Eye (tissue), 1 donor: ENCODE data around the gene L1TD1.
A peak's percentile ranks its signal among the peaks of the same experiment; 100 is the strongest.
"Not testable (repeated sequence)": the region's sequence is repeated elsewhere in the genome, so short reads cannot be mapped to it uniquely, and the experiment has no call there.

Experiments used
- DNase-seq: peaks from one replicate; pipeline ENCODE4 v3.0.0-alpha.2; 2015

Gene L1TD1

DNA sequence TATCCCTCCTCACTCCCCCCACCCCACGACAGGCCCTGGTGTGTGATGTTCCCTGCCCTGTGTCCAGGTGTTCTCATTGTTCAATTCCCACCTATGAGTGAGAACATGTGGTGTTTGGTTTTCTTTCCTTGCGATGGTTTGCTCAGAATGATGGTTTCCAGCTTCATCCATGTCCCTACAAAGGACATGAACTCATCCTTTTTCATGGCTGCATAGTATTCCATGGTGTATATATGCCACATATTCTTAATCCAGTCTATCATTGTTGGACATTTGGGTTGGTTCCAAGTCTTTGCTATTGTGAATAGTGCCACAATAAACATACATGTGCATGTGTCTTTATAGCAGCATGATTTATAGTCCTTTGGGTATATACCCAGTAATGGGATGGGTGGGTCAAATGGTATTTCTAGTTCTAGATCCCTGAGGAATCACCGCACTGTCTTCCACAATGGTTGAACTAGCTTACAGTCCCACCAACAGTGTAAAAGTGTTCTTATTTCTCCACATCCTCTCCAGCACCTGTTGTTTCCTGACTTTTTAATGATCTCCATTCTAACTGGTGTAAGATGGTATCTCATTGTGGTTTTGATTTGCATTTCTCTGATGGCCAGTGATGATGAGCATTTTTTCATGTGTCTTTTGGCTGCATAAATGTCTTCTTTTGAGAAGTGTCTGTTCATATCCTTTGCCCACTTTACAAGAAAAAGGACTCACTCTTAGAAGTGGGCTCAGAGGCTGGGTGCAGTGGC lies 45.2 kb downstream of the L1TD1 start:
- not testable (repeated sequence) for DNase-seq

GRCh38 chr1:62240651-62241370 lies 46.2 kb downstream of the L1TD1 start:
- no peak for DNase-seq

- DNase-seq = peak; percentile 35
Measured at GRCh38 chr1:62241371-62242131, 46.9 kb downstream of the L1TD1 start.

- not testable (repeated sequence) for DNase-seq
Measured at GRCh38 chr1:62244380-62244779, 49.7 kb downstream of the L1TD1 start.

DNA sequence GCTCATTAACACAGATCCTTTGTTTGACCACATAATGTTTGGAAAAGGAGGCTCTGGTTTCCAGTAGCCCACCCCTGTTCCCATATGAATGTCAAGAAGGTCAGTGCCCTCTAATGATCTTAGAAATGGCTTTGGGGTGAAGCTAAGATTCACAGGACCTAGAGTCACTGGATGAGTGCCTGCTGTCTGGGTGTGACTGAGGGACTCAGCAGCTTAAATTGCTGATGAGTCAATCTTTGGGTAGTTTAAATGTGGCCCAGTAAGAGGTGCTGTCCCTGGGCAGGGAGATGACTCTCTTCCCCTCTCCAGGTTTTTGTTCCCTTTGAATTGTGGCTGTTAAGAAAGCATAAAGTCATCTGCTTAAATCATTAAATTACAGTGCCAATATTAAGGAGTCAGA lies 50.6 kb downstream of the L1TD1 start:
- DNase-seq = no peak

DNA sequence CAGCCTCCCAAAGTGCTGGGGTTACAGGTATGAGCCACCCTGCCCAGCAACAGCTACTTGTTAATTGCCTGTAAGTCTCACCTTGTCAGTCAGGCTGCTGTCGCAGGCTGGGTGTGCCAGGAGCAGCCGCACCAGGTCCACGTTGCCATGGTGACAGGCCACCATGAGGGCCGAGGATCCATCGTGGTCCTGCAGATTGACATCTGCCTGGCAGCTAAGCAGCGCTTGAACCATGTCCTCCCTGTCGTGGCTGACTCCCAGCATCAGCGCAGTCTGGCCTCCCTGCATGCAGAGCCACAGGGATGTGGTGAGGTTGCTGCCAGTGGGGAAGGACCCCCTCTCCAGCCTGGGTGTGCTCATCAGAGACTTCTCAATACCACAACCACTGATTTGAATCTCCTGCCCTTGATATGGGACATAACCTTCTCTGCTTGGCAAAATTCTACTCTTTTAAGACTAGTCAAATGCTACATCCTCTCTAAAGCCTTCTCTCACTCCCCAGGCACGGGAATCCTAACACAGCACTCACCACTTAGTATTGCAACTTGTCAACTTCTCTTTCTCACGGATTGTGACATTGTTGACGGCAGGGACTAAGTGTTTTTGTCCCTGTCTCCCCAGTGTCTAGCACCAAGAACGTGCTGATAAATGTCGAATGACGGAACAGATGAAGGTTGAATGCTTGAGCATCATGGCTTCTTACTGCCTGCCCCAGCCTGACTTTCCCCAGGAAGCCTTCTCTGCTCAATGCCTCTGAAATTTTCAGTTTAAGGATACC lies 52.9 kb downstream of the L1TD1 start:
- DNase-seq = peak; percentile 66

DNA sequence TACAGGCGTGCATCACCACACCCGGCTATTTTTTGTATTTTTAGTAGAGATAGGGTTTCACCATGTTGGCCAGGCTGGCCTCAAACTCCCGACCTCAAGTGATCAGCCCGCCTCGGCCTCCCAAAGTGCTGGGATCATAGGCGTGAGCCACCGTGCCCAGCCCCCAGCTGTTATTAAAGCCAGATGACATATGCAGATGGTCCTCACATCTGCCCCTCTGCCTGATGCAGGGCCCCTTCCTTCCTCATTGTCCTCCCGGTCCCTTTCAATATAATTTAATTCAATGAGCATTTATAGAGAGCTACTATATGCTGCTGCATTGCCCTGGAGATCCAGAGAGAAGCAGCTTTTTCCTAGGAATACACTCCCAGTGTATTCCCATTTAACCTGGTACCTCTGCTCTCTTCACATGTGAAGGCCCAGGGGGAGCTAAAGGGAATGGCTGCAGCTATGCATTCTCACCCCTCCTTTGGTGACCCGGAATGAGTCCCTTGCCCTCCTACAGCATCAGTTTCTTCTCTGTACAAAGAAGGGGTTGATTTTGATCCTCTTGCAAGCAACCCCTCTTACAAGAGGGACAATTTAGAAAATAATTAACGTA lies 55.6 kb downstream of the L1TD1 start:
- no peak for DNase-seq

DNA sequence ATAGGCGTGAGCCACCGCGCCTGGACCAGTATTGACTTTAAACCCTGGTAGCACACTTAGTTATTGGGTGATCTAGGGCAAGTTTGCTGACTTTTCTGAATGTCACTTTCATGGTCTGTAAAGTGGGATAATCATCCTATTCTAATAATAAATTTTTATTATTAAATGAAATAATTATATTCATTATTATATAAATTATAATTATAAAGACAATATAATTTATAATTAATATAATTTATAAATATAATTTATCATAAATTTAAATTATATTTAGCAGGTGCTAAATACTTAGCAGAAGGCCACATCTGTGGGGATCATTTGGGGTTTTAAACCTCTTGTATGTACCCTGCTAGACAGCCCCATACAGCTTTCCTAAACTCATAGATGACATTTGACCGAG lies 64.9 kb downstream of the L1TD1 start:
- DNase-seq = no peak

DNA sequence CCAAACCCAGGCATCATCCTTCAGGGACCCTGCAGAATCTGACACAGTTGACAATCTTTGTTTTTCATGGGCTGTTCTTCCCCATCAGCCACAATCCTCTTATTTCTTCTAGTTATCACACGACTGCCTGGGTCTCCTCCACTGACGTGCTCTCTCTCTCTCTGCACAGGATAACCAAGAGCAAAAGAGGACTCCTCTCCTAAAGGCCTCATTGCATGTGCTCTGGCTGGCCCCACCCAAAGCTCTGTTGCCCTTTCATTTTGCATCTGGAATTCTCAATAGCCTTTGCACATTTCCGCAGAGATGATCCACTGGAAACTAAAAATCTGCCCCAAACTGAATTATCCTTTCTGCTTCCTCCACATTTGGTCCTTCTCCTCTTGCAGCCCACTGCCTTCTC lies 66.0 kb downstream of the L1TD1 start:
- no peak for DNase-seq
